ENCODE results near the gene HOXB7.

HOXB7 gene

DNA sequence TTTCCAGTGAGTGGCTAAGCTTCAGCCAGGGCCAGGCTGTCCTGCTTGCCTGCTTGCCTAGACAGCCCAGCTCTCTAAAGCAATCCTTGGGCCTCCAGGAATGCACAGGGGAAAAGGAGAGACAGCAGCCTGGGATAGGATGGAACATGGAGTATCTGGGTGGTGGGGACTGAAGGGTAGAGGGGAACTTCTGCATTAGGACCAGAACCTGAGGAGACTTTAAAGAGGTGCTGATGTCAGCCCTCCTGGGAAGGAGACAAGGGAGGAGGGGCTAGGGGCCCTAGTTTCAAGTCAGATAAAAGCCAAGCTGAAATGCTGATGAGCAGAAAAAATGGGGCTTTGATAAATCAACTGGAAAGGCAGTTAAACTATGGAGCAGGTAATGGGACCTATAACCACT lies 1.8 kb downstream of the HOXB7 start:
- no peak for DNase-seq (ENCODE audit: low spot score)

DNA sequence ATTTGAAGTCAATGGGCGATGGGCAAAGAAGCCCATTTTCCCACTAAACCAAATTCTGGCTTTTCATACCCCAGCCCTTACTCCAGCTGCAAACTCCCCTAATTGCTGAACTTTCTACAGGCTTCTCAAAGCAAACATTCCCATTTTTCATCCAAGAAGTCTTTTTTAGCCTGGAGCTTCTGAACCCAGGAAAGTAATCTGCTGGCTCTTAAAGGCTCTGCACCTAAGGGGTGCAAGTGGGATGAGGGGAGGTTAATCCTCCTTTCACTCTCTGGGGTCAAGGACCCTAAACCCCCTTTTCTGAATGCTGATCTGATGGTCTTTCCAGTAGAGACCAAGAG lies 2.4 kb downstream of the HOXB7 start:
- DNase-seq (ENCODE audit: low spot score): no peak

DNA sequence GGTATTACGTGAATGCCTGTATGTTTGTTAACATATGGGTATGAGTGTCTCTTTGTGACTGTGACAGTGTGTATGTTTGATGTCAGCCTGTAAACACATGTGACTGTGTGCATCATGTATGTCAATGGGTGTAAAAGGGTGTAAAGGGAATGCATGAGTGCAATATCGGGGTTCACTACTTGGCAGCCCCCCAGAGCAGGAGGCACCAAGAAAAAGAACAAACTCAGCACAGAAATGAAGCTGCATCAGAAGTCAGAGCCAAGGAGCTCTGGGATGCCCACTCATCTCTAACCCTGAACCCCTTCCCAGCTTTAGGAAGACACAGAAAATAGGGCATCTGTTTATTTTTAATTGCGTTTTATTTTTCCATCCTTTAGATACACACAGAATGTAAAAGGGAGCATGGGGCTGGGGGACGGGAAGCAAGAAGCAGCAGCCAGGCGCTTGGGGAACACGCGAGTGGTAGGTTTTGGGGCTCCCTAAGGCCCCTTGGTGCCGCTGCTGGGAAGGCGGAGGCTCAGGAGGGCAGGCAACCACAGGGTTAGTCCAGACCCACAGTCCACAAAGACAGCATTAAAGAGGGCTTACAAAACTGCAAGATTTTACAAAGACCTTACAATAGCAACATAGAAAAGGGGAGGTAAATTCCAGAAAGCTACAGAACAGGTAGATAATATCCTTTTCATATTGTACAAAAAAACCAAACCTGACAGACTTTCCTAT lies 3.8 kb downstream of the HOXB7 start:
- DNase-seq (ENCODE audit: low spot score): no peak

GRCh38 chr17:48605991-48606891 lies 4.6 kb downstream of the HOXB7 start:
- DNase-seq (ENCODE audit: low spot score): no peak

DNA sequence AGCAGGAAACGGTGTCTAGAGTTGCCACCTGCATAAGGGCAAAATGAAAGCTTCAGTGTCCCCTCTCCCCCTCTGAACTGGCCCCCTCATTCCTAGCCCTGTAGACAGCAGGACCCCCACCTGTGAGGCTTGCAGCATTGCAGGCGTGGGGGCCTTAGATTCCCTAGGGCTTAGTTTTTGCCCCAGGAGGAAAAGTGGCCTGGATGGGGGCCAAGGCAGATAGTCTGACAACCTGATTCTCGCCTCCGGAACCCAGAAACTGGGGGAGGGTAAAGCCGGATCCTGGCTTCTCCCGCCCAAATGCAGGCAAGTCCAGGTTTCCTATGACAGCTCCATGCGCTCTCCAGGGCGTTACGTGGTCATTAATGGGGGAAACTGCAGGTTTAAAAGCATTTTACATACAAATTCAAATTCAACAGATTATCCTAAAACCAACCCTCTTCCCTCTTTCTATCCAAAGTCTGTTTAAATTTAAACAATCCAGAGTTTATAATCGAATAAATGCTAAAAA lies 5.4 kb downstream of the HOXB7 start:
- DNase-seq (ENCODE audit: low spot score): no peak

- DNase-seq (ENCODE audit: low spot score): peak; percentile 71
Observed at GRCh38 chr17:48604770-48605329, 6.0 kb downstream of the HOXB7 start, which contains the start of gene HOXB6. HOXB6 (minus strand) TSS chr17:48604986; CDS start chr17:48598150, 6,836 bp downstream.

GRCh38 chr17:48603959-48604769 lies 6.7 kb downstream of the HOXB7 start:
- peak; percentile 66 for DNase-seq (ENCODE audit: low spot score)

DNA sequence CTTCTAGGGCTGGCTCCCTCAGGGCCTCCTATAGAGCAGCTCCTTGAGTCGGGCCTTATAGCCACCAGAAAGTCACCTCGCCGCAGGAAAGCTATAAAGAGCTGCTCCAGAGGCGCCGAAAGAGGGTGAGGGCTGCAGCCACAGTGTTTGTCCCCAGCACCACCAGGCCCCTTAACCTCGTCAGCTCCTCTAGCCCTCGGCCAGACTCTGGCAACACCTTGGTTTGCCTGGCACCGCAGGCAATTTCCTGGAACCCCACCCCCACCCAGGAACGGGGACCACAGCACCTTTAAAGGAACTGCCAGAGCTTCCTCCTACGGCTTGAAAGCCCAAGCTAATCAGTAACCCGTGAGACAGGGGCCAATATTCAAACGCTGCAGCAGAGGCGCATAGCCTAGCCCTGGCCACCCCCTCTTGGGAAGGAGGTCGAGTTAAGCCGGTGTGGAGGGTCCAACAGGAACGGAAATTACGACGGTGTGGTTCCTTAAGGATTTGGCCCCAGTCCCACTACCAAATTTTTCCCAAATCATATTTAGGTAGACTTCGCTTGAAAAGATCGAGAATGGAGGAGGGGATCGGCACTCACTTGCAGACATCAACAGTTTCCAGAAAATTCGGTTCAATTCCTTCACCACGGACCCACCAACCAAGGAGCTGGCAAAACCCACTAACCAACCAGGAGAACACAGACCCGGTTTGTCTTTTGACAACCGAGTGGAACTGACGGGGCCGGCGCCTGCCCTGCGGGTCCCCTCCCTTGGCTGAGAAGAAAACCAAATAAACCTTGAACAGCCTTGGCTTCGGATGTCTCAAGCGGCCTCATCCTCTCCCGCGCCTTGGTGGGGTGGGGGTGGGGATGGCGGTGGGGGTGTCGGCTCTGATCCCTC lies 9.0 kb downstream of the HOXB7 start:
- no peak for DNase-seq (ENCODE audit: low spot score)

GRCh38 chr17:48601207-48601538 lies 9.6 kb downstream of the HOXB7 start:
- no peak for DNase-seq (ENCODE audit: low spot score)

DNA sequence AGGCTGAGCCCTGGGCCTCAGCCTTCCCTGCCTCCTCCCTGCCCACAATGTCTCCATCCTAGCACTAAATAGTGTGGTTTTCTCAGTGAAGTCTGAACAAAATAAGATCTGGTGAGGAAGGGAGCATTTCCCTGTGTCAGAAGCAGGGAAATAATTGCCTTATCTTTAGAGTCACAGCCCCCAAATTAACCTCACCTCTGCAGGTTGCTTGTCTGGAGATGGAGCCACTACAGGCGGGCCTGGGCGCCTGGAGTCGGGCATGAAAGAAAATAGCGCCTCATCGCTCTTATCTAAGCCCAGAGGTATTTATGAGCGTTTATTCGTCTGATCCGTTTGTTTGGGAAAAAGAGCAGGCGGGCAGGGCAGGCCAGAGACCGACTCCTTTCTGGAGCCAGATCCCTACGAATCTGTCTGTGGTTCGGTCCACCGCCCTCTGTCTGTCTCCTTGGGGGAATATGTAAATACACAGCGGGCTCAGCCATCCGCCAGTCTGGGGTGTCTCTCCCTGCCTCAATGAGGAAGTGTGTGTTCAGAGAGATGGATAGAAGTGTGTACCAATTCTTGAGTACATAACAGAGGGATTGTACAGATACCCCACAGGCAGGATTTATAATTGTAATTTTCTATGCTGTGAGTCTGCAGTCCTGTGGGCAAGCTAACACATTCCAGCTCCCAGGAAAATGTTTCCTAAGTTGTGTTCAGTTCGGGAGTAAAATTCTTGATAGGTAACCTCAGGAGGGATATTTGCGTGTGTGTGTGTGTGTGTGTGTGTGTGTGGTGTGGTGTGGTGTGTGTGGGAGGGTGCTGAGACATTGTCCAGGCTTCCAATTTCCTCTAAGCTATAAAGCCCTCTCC lies 10.3 kb downstream of the HOXB7 start:
- DNase-seq (ENCODE audit: low spot score): no peak

DNA sequence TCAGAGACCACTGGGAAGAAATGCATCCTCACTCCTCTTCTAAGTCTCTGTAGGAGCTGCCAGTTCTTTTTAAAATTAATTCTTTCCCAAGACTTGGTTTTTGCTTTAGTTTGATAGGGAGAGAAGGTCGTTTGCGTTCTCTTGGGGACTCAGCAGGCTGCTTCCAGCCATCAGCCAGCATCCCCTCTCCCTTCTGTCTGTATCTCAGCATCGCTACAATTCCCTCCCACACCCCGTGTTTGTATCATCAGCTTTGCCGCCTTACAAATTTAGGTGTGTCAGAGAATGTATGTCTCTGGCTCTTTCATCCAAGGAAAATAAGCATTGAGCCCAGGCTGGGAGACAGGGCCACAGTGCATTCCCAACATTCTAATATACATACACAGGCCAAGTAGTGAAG lies 11.5 kb downstream of the HOXB7 start:
- no peak for DNase-seq (ENCODE audit: low spot score)

DNA sequence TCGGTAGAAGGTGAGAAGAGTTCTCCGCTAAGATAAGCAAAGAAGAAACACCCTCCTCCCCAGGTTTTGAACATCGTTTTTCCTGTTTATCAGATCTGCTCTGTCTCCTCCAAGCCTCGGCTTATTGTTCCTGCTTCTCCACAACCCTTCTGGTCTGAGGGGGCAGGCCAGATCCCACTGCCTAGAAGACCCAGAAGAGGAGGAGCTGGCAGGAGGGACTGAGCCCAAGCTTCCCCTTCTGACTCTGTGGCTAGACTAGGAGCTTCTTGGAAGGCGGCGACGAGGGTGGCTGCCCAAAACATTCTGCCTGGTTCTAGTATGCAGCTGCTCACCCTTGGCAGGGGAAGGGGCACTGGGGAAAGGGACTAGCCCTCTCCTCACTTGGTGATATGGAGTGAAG lies 12.1 kb downstream of the HOXB7 start:
- no peak for DNase-seq (ENCODE audit: low spot score)

- peak; percentile 67 for DNase-seq (ENCODE audit: low spot score)
Observed at GRCh38 chr17:48597778-48598631, 12.8 kb downstream of the HOXB7 start.

GRCh38 chr17:48597528-48597777 lies 13.4 kb downstream of the HOXB7 start:
- DNase-seq (ENCODE audit: low spot score): no peak

- DNase-seq (ENCODE audit: low spot score): no peak
Observed at GRCh38 chr17:48596735-48597527, 13.9 kb downstream of the HOXB7 start.

DNA sequence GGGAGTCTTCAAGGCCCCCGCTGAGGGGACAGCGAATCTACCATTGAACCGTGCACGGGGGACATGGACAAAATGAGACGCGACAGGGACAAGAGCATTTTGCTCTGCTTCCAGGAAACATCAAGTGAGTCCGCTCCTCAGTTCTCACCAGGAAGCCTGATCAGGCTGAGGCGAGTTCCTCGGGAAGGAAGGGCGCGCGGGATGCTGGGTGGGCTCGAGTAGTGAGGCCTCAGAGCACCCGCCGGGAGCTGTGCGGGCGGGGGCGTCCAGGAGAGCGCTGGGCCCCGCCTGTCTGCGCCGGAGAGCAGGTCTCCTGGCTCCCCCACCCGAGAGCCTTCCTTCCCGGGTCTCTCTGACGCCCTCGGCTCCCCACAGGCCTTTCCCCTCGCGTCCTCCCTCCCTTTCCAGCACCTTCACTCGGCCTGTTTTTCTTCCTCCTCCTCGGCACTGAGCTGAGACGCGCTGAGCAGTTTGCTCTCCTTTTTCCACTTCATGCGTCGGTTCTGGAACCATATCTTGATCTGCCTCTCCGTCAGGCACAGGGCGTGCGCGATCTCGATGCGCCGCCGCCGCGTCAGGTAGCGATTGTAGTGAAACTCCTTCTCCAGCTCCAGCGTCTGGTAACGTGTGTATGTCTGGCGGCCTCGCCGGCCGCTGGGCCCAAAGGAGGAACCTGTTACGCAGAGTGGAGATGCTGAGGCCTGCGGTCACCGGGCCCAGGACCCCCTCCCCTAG lies 14.7 kb downstream of the HOXB7 start:
- DNase-seq (ENCODE audit: low spot score): no peak

GRCh38 chr17:48595278-48595999 lies 15.4 kb downstream of the HOXB7 start:
- no peak for DNase-seq (ENCODE audit: low spot score)
